GM13977 (cell line): ENCODE data around the gene DBT.
A peak's percentile ranks its signal among the peaks of the same experiment; 100 is the strongest.
"Not testable (repeated sequence)": the region's sequence is repeated elsewhere in the genome, so short reads cannot be mapped to it uniquely, and the experiment has no call there.

Source experiments
- DNase-seq: peaks from one replicate; pipeline ENCODE4 v3.0.0; 2012; ENCODE audit warnings: low spot score
- CTCF ChIP-seq: IDR thresholded peaks from 2 replicates; pipeline ENCODE4 v1.5.1; 2012; ENCODE audit warnings: mild to moderate bottlenecking, control low read depth; ENCODE audit not compliant: insufficient read depth; ENCODE audit errors: extremely low read depth, missing control alignments
- in situ Hi-C: fragments of 300-500 bp; cut with MboI; formaldehyde crosslinking; loops from one replicate; pipeline ENCODE4 v1.12.0; 2022; ENCODE audit warnings: low sequenced_read_pairs, low pct_unique_long_range_greater_than_20kb, mixed read lengths, inconsistent platforms; ENCODE audit not compliant: unreplicated experiment

Gene DBT

DNA sequence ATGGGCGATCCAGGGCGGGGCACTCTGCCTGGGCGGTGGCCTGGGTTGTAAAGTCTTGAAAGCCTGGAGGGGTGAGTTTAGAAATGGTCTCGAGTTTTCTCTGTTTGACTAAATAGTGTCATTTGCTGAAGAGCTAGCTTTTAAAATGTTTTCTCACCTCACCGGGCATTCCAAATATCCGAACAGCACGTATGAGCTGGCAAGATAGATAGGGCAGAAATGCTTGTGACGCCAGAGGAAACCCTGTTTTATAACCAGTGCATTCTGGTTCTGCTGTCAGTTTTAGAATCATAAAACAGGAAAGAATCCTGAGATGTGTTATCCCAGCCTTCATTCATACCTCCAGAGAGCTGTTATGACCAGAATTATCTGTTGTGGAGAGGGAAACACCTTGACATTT lies 17.1 kb upstream of the DBT start:
- in situ Hi-C loops: no loop called here
- TF ChIP-seq CTCF: no peak
- no peak for DNase-seq

- peak; percentile 87 for DNase-seq
- no peak for TF ChIP-seq CTCF
- in situ Hi-C loops: no loop called here
Measured at GRCh38 chr1:100265931-100266740, 16.5 kb upstream of the DBT start, which contains the start of gene RTCA. TSS of gene RTCA (plus strand) at chr1:100266216. CDS start at chr1:100266376, 160 bp downstream.

DNA sequence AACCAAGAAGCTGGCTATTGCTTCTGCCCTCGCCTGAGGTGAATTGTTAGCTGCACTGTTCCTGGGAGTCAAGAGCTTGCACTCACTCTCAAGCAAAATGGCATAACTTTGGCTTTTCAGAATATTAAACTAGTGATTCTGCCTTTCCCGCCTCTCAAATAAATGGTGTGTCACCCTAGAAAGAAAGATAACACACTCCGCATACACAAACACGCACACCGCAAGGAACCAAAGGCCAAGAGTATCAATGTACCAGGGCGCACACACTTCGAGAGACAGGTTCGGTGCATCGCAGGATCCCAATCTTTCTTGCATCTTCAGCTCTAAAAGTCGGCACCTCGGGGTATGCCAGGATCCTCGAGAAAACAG lies 15.9 kb upstream of the DBT start:
- no peak for DNase-seq
- no peak for TF ChIP-seq CTCF
- in situ Hi-C loops: no loop called here

DNA sequence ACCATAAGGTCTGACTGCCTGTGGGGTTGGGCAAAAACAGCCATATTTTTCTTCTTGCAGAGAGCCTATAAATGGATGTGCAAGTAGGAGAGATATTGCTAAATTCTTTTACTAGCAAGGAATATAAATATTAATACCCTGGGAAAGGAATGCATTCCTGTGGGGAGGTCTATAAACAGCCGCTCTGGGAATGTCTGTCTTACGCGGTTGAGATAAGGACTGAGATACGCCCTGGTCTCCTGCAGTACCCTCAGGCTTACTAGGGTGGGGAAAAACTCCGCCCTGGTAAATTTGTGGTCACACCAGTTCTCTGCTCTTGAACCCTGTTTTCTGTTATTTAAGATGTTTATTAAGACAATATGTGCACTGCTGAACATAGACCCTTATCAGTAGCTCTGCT lies 14.4 kb upstream of the DBT start:
- DNase-seq, in situ Hi-C loops: not testable (repeated sequence)

- TF ChIP-seq CTCF: no peak
- no peak for DNase-seq
- in situ Hi-C loops: no loop called here
Measured at GRCh38 chr1:100261686-100262085, 12.1 kb upstream of the DBT start.

DNA sequence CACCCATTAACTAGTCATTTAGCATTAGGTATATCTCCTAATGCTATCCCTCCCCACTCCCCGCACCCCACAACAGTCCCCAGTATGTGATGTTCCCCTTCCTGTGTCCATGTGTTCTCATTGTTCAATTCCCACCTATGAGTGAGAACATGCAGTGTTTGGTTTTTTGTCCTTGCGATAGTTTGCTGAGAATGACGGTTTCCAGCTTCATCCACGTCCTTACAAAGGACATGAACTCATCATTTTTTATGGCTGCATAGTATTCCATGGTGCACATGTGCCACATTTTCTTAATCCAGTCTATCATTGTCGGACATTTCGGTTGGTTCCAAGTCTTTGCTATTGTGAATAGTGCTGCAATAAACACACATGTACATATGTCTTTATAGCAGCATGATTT lies 8.8 kb upstream of the DBT start:
- in situ Hi-C loops, DNase-seq: not testable (repeated sequence)

- in situ Hi-C loops, DNase-seq: not testable (repeated sequence)
Measured at GRCh38 chr1:100256273-100256672, 6.6 kb upstream of the DBT start.

GRCh38 chr1:100253552-100253951 lies 3.9 kb upstream of the DBT start:
- DNase-seq: no peak
- TF ChIP-seq CTCF: no peak
- in situ Hi-C loops: no loop called here
